ENCODE data around the gene VAV2.

The VAV2 gene

DNA sequence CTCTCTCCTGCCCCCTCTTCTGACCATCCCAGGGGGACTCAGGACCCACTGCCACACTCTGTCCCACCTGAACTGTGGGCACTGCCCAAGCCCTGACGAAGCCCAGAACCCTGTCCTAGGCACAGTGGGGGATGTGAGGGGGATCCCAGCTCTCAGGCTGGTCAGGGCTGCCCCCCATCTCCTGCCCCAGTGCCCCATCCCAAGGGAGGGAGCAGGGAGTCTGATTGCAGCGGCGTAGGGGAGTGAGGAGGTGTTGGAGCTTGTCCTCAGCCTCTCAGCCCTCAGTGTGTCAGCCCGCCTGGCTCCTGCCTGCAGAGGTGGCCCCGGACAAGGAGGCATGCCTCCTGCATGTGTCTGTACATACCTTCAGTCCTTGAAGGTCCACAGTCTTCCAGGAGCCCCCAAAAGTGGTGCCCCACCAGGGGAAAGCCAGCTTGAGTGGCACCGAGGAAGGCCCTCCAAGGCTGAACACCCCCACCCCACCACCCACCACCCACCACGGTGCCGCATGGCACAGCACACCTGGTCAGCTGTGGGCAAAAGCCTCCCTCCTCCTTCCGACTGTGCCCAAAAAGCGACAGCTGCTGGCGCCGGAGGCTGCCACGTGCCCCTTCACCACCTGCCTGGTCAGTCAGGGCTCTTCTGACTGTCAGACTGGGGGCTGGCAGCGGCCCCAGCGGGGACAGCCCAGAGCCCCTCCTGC, 254.9 kb downstream of the VAV2 start:
- DNase-seq: no peak

- DNase-seq: peak; percentile 40 to 51 (median 50)
Observed at GRCh38 chr9:133735931-133736330, 256.2 kb downstream of the VAV2 start.

GRCh38 chr9:133735415-133735775, 256.7 kb downstream of the VAV2 start:
- no peak for DNase-seq

GRCh38 chr9:133734590-133735414, 257.3 kb downstream of the VAV2 start:
- DNase-seq: no peak

- DNase-seq: no peak
Observed at GRCh38 chr9:133733796-133734533, 258.2 kb downstream of the VAV2 start.

- DNase-seq: no peak
Observed at GRCh38 chr9:133733421-133733795, 258.7 kb downstream of the VAV2 start.

GRCh38 chr9:133732639-133733408, 259.3 kb downstream of the VAV2 start:
- DNase-seq: no peak

GRCh38 chr9:133731876-133732638, 260.1 kb downstream of the VAV2 start:
- DNase-seq: peak; percentile 26 to 41 (median 39)

- DNase-seq: no peak
Observed at GRCh38 chr9:133730994-133731715, 261.0 kb downstream of the VAV2 start.

GRCh38 chr9:133729617-133730281, 262.4 kb downstream of the VAV2 start:
- DNase-seq: no peak

DNA sequence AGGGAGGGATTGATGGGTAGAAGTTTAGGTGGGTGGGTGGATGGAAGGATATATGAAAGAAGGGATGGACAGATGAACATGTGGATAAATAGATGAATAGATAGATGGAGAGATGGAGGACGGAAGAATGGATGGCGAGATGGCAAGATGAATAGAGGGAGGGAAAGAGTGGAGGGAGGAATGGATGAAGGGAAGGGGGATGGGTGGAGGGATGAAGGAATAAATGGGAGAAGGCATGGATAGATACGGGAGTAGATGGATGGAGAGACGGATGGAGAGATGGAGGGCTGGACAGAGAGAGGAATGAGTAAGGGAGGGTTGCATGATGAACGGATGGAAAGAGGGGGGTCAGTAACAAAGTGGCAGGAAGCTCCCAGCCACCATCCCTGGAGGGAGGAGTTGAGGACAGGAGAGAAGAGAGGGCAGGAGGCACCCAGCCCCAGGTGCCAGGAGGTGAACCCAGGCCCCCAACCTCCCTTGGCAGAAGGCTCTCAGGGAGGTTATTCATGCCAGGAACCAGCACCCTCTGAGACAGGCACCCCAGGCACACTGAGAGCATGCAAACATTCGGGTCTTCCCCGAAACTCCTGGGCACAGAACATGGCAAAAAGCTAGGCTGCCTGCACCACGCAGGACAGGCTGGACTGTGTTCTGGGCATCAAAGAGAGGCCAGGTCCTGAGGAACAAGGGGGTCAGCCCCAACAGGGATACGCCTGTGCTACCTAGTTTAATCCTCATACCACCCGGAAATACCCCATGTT, 263.1 kb downstream of the VAV2 start:
- DNase-seq: no peak

GRCh38 chr9:133727876-133728441, 264.2 kb downstream of the VAV2 start:
- no peak for DNase-seq

DNA sequence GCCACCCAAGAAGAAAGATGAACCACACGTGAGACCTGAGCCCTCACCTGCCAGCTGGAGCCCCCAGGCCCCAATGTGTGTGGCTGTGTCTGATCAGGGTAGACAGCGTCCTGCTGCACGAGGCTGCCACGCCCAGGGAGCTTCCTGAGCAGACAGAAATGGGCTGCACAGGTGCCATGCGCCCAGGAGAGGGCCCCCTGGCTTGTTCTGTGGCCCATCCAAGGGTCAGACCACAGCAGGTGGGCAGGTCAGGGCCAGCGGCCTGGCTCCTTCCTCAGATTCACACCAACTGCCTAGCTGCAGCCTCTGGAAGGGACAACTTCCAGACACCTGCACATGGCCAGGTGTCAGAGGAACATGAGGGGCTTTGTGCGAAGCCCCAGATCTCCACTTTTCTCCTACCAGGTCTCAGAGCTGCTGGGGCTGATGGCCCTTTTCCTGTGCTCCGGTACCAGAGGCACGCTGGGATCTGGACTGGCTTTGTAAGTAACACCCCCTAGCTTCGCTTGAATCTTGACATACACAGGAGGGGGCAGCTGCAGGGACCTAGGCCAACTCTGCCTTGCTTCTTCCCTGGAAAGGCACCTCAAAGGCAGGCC, 264.7 kb downstream of the VAV2 start:
- no peak for DNase-seq

DNA sequence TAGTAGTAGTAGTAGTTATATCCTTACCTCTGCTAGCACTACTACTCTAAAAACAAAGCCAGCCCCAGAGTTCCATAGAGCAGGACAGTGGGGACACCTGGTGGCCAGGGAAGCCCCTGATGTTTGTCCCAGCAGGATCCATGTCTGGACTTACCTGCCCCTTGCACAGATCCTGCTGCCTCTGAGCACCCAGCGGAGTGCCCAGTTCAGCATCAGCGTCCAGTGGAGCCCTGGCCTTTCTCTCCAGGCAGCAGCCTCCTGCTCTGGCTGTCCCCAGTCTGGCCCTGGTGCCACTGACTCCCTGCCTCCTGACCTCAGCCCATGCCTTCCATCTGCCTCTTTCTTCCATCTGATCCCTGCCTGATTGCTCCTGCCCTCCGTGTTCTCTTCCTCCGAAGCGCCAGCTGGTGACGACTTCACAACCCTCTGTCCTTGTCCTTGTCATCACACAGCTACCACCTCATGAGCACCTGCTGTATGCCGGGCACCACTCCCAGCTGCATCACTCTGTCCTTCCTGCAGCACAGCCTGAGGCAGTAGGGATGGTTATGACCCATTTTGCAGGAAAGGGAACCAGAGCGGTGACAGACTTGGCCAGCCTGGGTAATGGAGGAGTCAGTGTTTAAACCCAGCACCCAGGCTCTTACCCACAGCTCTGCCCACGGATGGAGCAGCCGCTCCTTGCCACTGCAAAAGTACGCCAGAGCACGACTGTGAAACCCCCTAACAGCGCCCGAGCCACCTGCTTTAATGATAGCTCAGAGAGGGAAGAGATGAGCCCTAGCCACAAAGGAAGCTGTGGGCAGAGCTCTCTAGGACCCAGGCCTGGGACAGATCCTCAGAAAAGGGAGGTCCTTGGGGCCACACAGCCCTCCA, 265.5 kb downstream of the VAV2 start:
- peak; percentile 32 to 53 (median 35) for DNase-seq

DNA sequence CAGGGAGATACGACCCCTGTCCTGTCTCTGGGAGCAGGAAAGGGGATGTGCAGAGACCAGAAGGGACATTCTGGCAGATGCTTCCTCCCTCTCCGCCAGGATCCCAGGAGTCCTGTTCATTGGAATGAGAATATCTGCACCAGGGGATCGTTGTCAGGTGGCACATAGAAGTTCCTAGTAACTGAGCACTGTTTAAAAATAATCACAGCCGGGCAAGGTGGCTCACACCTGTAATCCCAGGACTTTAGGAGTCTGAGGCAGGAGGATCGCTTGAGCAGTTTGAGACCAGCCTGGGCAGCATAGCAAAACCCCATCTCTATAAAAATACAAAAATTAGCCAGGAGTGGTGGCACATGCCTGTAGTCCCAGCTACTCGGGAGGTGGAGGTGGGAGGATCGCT, 266.2 kb downstream of the VAV2 start:
- no peak for DNase-seq

- DNase-seq: peak in 1 of 3 donors; percentile 17
Observed at GRCh38 chr9:133718563-133719315, 273.4 kb downstream of the VAV2 start.
